Measurements from ENCODE around the gene APCDD1L.
"Not testable (repeated sequence)": the region's sequence is repeated elsewhere in the genome, so short reads cannot be mapped to it uniquely, and the experiment has no call there.

The APCDD1L gene

GRCh38 chr20:58441723-58442122, 73.5 kb downstream of the APCDD1L start:
- DNase-seq (ENCODE audit: low read depth, low spot score): no peak

- DNase-seq (ENCODE audit: low read depth, low spot score): no peak
Observed at GRCh38 chr20:58440021-58440767, 75.0 kb downstream of the APCDD1L start.

DNA sequence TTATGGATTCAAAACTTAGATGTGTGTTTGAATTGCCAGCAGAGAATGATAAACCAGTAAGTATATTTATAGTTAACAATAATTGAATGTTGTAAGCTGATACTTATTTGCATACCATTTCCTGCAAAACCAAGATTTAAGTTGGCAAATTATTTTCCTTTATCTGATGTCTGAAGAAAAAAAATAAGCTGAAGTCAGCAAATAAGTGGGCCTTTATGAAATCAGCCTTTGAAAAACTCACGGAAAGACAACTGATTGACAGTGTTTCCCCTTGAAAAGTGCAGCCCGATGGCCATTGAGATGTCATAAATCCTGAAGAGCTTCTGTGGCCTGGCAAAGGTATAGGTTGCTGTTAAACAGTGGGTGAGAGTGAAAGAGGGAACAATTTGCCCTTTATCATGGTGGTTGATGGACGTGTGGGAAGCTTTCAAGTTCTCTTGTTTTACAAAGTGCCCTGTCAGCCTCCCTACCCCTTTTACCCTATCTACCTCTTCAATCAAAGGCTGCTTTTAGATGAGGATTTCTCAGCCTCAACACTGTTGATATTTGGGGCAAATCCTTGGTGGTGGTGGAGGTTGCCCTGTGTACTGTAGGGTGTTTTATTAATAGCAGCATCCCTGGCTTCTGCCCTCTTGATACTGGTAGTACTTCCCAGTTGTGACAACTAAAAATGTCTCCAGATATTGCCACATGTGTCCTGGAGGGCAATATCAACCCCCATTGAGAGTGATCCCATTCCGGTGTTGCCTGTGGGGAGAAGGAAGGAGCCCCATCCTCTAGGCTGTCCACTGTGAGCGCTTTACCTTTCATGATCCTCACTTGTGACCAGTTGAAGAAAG, 76.0 kb downstream of the APCDD1L start:
- DNase-seq (ENCODE audit: low read depth, low spot score): no peak

DNA sequence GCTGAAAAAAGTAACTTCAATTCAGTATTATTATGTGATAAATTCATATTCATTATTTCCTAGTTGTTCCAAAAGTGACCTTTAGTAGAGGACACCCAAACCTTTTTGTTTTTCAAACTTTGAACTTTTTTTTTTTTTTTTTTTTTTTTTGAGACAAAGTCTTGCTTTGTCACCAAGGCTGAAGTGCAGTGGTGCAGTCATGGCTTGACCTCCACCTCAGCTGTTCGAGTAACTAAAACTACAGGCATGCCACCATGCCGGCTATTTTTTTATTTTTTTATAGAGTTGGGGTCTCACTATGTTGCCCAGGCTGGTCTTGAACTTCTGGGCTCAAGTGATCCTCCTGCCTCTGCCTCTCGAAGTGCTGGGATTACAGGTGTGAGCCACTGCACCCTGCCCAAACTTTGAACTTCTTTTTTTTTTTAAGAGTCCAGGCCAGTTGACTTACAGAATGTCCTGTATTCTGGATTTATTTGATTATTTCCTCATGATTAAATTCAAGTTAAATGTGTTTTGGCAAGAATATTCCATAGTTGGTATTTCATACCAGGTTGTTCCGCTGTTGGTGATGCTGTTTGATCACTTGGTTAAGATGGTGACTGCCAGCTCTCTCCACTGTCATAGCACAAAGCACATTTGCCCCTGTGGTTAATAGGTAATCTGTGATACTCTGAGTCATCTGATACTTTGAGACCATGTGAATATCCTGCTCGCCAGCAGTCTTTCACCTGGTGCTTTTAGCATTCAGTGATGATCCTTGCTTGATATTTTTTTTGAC, 78.1 kb downstream of the APCDD1L start:
- no peak for DNase-seq (ENCODE audit: low read depth, low spot score)

DNA sequence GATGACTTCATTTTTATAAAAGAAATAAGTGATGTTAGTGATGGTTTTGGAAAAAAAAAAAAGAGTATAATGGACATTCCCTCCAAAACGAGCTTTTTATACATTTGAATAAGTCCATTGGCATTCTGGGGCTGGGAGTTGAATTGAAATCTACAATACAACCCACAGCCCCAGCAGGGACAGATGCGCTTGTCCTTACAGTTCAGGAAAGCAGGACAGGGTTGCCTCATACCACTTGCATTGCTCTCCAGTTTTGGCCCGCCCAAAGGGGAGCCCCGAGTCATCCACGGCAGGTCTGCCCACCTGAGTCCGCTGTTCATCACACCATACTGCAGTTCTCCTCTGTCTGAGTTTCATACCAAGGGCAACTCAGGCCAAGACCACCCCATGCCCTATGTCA, 80.0 kb downstream of the APCDD1L start:
- DNase-seq (ENCODE audit: low read depth, low spot score): no peak

DNA sequence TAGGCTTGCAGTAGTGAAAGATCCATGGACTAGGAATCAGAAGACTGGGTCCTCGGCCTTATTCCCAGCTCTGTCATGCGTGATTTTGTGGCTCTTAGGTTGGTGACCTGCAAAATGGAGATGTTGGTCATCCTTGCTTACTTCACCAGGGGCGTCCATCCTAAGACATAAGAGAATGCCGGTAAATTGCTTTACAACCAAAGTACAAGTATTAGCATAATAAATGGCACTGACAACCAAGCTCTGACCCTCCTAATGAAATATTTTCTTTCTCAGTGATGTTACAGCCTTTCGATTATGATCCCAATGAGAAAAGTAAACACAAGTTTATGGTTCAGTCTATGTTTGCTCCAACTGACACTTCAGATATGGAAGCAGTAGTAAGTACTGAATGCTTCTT, 80.9 kb downstream of the APCDD1L start:
- DNase-seq (ENCODE audit: low read depth, low spot score): no peak

DNA sequence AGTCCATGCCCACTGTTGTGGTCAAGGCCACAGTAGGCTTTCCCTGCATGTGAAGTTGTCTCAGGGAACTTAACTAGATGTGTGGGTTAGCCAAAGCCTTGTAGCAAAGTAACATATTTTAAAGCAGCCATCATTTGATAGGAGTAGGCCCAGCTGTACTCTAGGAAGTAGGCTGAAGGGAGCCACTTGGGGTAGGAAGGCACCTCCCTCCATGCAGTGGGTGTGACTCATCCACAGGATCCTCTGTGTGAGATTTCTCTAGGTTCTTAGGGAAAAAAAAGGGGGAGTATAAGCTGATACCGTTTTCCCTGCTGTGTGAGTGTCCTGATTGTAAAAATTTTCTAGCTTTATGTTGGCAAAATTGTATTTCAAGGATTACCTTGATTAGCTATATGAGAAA, 81.4 kb downstream of the APCDD1L start:
- no peak for DNase-seq (ENCODE audit: low read depth, low spot score)

DNA sequence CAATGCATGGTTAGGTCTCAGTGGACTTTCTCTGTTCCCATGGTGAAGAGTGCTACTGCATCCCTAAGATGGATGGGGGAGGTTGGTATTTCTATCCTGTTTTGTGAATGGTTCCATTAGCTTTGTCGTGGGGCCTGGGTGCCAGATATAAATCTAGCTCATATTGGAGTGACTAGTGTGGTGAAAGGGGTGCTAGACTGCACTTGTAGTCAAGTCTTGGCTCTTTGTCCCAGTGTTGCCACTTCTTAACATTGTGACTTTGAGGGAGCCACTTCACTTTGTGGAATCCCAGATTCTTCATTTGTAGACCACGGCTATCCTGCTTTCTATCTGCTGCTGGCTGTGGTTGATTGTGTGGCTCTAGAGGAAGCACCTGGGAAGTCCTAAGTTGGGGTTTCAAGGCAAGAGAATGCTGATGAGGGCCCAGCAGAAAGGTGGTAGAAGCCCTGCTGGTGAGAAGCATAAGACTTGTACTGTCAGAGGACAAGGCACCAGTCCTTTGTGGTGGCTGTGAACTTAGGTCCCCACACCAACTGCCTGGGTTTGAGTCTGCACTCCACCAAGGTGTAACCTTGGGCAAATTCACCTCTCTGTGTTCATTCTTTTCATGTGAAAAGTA, 82.1 kb downstream of the APCDD1L start:
- no peak for DNase-seq (ENCODE audit: low read depth, low spot score)

DNA sequence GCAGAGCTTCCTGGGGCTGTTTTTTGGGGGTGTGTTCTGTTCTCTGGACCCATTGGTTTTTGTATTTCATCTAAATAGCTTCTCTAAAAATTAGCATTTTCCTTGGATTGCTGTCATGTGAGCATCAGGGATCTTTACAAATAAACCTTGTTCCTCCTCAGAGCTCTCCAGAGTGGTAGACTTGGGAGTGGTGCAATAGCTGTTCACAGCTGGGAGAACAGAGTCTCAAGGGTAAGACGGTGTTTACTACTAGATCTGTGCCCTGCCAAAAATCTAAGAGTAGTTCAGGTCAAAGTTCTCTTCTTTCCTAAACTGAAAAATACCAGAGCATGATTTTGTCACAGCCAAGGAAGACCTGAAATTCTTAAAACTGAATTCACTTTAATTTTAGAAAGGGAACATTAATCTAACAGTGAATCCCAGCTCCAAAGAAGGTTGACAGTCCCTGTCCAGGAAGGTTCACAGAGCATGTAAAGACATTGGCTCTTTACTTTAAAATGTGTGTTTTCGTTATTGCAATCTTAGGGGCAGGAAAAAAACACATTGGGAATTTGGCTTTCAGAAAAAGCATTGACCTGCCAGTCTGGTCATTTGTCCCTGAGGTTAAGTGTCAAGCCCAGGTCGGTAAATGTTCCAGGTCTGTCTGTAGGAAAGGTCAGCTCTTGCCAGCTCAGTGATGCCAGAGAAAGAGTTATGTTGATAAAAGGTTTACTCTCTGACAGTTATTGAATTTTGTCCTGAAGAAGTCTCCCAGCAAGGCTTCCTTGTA, 82.8 kb downstream of the APCDD1L start:
- no peak for DNase-seq (ENCODE audit: low read depth, low spot score)

DNA sequence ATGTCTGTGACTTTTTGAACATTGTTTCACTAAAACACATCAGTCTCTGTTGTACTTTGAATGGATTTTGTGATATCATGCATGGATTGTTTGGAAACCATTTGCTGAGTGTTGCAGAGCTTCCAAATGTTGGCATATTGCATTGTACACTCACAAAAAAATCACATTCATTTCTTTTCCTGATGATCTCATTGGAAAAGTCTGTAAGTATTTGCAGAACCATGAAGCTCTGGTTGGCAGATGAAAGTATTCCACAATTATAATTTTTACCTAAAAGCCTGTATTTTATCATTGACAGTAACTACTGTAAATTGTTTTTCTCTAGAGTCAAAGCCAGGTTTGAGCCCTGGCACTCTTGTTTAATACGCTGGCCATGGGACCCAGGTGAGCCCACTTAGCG, 84.1 kb downstream of the APCDD1L start:
- DNase-seq (ENCODE audit: low read depth, low spot score): no peak

GRCh38 chr20:58429303-58429702, 85.9 kb downstream of the APCDD1L start:
- DNase-seq (ENCODE audit: low read depth, low spot score): no peak

- no peak for DNase-seq (ENCODE audit: low read depth, low spot score)
Observed at GRCh38 chr20:58428364-58428763, 86.8 kb downstream of the APCDD1L start.

DNA sequence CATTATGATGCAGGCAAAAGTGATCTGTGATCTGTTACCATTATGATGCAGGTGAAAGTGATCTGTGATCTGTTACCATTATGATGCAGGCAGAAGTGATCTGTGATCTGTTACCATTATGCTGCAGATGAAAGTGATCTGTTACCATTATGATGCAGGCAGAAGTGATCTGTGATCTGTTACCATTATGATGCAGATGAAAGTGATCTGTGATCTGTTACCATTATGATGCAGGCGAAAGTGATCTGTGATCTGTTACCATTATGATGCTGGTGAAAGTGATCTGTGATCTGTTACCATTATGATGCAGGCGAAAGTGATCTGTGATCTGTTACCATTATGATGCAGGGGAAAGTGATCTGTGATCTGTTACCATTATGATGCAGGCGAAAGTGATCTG, 87.6 kb downstream of the APCDD1L start:
- not testable (repeated sequence) for DNase-seq (ENCODE audit: low read depth, low spot score)

DNA sequence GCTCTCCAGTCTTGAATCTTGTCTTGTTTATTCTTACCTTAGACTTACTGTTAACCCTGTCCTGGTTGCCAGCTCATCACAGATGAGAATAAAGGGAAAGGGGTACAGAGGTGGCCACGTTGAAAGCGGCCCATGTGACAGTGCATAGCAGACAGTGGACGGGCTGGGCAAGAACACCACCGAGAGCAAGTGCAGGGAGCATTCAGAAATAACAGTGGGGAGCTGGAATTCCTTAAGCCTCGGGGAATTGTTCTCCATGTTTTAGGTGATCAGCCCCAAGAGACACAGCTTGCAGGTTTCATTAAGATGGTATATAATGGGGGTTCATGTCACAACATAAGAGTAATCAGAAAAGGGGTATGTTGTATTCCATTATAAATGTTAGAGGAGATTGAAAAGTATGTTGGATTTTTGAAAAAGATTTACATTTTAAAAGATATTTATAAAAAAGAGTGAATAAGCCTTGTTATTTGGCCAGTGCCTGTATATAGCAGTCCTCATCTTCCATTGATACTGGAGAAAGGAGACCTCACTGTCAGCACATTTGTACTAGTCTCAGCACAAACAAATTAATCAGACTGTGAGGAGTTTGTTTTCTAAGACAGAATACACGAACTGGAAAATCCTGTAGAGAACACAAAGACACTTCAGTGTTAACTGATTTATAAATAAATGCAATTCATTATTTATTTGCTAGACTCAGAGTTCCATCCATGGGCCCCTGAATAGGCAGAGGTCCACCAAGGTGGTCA, 90.8 kb downstream of the APCDD1L start:
- no peak for DNase-seq (ENCODE audit: low read depth, low spot score)

- DNase-seq (ENCODE audit: low read depth, low spot score): no peak
Observed at GRCh38 chr20:58421497-58421850, 93.7 kb downstream of the APCDD1L start.

DNA sequence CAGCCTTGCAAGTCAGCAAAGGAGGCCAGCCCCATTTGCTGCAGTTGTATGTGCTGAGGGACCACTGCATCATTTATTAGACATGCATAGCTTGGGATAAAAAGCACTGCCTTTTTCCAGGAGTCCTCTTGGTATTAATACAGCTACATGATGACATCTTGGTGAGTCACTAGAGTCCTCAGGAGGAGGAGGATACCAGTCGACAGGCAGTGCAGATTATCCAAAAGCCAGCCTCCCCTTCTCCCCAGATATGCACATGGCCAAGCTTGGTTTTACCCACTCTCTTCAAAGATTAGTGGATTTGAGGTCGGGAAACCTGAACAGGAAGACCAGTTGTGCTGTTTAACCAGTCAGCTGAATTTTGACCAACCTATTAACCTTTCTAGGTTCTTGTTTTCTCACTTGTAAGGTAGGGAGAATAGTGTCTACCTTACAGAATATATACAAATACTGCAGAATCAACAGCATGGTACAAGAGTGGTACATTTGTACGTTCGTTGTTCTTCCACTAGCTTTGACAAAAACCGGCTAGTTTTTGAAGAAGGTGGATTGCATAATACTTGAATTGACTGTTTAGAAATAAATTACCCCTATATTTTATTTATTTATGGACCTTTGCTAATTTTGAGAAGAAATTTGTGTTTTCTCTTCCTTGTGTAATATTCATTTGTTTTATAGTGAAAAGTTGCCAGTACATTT, 94.3 kb downstream of the APCDD1L start:
- DNase-seq (ENCODE audit: low read depth, low spot score): no peak

DNA sequence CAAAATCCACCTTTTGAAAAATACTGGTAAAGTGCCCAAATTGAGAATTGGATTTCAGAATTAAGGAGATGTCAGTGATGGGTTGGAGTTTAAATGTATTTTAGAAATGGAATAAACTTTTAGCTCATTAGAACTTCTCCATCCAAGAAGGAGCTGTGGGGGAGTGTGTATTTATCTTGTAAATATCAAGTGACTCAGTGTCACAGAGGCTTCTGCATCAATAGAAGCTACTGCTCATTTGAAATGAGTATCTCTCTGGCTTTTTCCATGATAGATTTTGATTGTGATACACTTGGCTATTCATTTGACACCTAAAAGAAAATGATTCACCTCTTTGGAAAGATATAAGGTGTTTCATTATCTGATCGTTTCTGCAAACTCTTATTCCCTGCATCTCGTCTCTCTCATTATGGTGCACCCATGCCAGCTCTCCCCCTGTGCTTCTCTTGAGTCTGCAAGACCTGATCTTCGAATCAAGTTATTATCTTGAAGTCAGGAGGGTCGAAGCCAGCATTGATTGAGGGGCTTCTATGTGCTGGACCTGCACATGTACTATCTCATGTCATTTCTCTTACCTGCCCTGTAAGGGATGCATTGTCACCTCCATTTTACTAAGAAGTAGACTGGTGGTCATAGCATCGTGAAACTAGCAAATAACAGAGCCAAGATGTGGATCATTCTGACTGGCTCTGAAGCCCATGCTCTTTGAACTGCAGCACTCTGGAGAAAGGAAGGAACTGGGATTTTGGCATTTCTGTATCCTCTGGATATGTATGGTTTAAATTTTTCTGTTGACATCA, 96.0 kb downstream of the APCDD1L start:
- no peak for DNase-seq (ENCODE audit: low read depth, low spot score)

GRCh38 chr20:58417438-58417837, 97.8 kb downstream of the APCDD1L start:
- DNase-seq (ENCODE audit: low read depth, low spot score): no peak

DNA sequence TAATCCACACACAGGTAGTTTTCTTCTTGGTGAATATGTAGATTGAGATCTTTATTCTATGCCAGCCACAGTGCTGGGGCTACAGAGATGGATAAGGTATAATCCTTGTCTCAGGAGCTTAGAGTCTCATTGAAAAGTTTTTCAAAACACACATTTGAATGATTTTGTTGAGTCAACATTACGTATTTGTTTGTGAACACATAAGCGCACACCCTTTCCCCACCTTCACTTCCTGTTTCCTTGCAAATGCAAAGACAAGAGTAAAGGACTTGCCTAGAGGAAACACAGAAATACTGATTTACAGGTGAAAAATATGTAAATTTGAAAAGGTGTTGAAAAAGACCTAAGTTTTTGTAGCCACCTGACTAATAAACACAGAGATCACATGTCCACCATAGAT, 98.4 kb downstream of the APCDD1L start:
- no peak for DNase-seq (ENCODE audit: low read depth, low spot score)
